GM21367 (cell line): ENCODE results near the gene WTAP.
A peak's percentile ranks its signal among the peaks of the same experiment; 100 is the strongest.
"Not testable (repeated sequence)": the region's sequence is repeated elsewhere in the genome, so short reads cannot be mapped to it uniquely, and the experiment has no call there.

Source experiments
- ATAC-seq: cut with Tn5 transposase; IDR thresholded peaks from one replicate; pipeline ENCODE4 v1.9.1; 2021; ENCODE audit not compliant: unreplicated experiment

WTAP gene

GRCh38 chr6:159760602-159761057 lies 33.3 kb downstream of the WTAP start:
- ATAC-seq: no peak

- peak; percentile 0 for ATAC-seq
Measured at GRCh38 chr6:159761129-159761872, 34.0 kb downstream of the WTAP start.

DNA sequence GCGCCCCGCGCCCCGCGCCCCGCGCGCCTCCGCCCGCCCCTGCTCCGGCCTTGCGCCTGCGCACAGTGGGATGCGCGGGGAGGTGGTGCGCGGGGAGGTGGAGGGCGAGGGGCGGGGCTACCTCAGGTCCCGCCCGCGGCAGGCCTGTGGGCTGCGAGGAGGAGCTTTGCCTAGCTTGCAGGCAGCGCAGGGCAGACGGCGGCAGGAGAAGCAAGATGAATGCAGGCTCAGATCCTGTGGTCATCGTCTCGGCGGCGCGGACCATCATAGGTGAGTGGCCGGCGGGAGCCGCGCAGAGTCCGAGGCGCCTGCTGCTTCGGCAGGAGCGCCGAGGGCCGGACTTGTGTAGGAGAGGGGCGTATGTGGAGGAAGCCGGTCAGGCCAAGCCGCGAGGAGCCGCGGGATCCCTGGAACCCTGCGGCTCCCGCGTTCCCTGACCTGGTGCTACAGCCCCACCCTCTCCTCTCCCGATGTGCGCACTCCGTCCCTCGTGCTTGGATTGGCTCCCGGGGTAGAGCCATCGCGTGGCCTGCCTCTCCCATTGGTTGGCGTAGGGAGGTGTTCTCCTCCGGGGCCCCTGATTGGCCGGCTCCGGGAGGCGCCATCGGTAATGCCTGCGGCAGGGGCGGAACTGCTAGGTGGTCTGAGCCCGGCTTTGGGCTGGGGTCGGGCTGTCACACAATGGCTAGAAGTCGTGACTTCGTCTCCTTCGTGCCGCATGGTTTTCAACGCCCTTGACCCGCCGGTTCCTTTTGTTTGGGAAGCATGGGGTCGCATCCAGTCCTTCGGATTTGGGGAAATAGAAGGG lies 34.8 kb downstream of the WTAP start, which contains the start of gene ACAT2:
ACAT2 (plus strand) TSS at position 173 of the 808 bp plus-strand sequence; CDS start at position 216, 43 bp downstream.
- ATAC-seq: peak; percentile 95

- peak; percentile 6 for ATAC-seq
Measured at GRCh38 chr6:159762681-159763293, 35.5 kb downstream of the WTAP start.

- no peak for ATAC-seq
Measured at GRCh38 chr6:159766906-159767305, 39.6 kb downstream of the WTAP start.

DNA sequence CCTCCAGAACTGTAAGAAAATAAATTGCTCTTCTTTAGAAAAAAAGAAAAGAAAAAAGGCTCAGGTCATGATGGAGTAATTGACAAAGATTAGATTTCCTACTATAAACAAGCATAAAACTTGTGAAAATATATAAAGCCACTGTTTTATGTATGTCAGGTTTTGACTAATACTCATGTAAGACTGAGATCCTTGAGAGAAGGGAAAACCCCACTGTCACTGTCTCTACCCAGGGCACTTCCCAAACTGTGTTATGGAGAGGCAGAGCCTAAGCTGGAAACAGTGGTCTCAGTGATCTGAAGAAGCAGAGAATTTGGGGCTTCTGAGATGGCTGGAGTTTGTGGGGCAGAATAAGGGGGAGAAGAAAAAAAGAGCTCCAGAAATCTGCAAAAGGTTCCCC lies 42.2 kb downstream of the WTAP start:
- ATAC-seq: no peak

GRCh38 chr6:159772196-159772595 lies 44.9 kb downstream of the WTAP start:
- ATAC-seq: no peak

DNA sequence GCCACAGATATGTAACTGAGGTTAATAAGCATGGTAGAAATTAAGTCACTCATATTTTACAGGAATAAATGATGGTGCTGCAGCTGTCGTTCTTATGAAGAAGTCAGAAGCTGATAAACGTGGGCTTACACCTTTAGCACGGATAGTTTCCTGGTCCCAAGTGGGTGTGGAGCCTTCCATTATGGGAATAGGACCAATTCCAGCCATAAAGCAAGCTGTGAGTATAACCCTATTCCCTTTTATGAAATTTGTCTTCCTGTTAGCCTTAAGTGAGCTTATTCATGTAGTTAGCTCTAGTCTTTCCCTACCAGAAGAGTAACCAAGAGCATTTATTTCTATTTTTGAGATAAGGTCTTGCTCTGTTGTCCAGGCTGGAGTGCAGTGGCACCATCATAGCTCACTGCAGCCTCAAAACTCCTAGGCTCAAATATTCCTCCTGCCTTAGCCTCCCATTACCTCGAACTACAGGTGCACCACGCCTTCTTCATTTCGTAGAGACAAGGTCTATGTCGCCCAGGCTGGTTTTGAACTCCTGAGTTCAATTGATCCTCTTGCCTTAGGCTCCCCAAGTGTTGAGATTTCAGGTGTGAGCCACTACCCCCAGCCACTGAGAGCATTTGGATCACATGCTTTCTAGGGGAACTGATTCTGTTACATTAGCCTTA lies 50.1 kb downstream of the WTAP start:
- no peak for ATAC-seq

DNA sequence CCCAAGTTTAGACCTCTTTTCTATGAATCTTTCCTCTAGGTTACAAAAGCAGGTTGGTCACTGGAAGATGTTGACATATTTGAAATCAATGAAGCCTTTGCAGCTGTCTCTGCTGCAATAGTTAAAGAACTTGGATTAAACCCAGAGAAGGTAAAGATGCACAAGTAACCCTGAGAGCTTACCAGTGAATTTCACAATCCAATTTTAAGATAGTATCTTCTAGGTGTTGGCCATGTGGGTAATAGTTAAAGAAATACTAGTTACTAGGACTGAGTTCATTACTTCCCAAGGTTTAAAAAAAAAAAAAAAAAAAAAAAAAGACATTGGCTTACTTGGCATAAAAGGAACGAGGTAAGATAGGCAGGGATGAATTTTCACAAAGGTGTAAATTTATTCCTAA lies 50.8 kb downstream of the WTAP start:
- no peak for ATAC-seq

DNA sequence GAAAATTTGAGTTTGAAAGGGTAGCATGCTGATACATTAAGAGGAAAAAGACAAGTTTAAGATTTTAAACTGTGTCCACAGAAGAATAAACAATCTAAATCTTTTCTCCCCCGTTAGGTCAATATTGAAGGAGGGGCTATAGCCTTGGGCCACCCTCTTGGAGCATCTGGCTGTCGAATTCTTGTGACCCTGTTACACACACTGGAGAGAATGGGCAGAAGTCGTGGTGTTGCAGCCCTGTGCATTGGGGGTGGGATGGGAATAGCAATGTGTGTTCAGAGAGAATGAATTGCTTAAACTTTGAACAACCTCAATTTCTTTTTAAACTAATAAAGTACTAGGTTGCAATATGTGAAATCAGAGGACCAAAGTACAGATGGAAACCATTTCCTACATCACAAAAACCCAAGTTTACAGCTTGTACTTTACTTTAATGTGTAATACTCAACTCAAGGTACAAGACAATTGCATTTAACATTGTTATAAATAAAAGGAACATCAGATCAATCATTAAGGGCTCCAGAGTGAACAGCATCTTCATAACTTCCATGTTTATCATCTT lies 51.3 kb downstream of the WTAP start:
- no peak for ATAC-seq

GRCh38 chr6:159788276-159788675 lies 61.0 kb downstream of the WTAP start:
- ATAC-seq: no peak

DNA sequence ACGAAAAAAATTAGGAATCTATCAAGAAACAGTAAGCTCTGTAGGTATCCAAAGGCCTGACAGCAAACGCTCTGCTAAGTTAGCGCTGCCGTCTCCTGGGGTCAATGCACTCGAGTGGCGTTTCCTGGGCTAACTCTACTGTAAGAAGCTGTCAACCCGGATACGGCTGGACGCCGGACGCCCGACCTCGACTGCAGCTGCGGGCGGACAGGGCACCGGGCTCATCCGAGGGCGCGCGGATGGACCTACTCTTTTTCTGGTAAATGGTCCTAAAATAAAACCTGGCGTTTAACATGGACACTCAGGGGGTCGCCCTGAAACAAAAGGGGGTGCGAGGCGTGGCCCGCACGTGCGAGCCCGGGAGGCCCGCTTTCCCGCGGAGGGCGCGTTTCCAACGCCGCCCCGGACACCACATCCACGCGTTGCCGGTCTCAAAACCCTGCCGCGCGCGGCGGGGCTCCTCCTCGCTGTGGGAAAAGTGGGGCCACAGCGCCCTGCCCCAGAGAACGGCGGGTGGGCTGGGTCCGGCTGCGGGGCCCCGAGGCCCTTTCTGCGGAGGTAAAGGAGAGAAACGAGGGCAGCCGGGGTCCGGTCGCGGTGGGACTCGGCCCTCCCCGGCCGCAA lies 61.6 kb downstream of the WTAP start:
- ATAC-seq: no peak

DNA sequence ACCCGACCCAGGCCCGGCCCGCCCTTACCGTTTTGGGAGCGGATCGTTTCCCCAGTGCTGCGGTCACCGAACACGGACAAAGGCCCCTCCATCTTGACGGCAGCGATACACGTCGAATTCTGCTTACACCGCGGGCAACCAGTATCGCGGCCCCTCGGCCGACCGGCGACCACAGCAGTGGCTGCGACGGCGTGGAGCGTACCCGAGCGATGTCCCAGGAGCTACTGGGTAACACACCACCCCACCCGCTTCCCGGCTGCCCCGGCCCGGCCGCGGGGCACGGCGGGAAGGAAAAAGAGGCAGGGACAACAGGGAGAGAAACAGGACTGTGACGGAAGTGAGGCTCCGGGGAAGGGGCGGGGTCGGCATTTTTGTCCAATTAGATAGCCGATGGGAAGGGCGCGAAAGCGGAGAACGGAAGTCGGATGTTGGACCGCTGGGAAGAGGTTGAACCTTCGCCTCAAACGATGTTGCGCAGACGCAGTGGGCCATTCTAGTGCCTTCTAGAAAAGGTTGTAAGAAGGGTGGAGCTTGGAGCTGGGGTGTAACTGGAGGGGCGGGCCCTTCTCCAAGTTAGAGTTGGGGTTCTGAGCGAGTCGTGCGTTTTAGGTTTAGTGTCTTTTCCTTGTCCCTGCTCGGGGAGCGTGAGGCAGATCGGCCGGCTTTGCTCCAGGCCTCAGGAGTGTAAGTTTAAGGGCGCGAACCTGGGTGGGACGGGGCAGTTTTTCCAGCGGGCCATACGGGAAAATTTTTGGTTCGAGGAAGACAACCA lies 62.3 kb downstream of the WTAP start, which contains the start of gene TCP1:
TCP1 (minus strand) TSS at position 226 of the 772 bp plus-strand sequence; CDS start at position 92, 134 bp downstream.
- ATAC-seq: peak; percentile 61

DNA sequence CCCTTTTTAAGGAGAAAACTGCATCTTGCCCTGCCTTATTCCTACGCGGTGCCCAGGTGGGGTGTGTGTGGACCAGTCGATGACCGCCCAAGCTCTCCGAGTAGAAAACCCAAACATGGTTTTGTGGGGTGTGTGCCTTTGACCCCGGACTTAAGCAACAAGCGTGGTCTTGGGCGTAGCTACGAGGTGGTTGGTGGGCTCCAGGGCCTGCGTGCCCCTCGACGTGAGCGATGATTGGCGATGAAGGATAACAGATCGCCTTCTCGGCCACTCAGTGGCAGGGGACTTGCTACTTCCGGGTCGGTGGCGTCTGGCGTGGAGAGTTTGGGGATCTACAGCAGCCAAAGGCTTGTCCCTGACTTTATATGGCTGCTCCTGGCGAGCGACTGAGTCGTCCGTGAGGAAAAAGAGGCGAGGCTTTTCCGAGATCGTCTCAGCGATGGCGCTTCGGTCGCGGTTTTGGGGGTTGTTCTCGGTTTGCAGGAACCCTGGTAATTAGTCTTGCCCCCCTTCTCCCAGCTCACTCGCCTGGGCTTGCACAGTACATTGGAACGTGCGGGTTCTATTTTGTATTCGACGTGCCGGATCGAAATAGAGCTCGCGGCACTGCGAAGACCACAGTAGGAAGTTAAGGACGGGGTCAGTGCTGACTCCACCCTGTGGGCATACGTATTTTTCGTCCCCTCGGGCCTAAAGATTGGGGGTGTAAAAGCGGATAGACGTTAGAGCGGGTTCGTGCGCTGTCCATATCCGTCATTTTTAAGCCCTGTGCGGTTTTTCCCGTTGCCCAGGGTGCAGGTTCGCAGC lies 63.0 kb downstream of the WTAP start, which contains the start of gene MRPL18:
MRPL18 (plus strand) TSS at position 319 of the 807 bp plus-strand sequence; CDS start at position 440, 121 bp downstream.
- peak; percentile 86 for ATAC-seq

- no peak for ATAC-seq
Measured at GRCh38 chr6:159790956-159791598, 63.8 kb downstream of the WTAP start.

DNA sequence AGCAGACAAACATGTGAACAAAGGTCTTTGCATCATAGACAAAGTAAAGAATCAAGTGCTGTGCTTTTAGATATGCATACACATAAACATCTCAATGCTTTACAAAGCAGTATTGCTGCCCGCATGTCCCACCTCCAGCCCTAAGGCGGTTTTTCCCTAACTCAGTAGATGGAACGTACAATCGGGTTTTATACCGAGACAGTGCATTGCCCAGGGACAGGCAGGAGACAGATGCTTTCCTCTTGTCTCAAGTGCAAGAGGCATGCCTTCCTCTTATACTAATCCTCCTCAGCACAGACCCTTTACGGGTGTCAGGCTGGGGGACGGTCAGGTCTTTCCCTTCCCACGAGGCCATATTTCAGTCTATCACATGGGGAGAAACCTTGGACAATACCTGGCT lies 67.7 kb downstream of the WTAP start:
- not testable (repeated sequence) for ATAC-seq

GRCh38 chr6:159797554-159797953 lies 70.2 kb downstream of the WTAP start:
- no peak for ATAC-seq
